ENCODE data around the gene CDK11B.
"Not testable (repeated sequence)": the region's sequence is repeated elsewhere in the genome, so short reads cannot be mapped to it uniquely, and the experiment has no call there.

CDK11B gene

DNA sequence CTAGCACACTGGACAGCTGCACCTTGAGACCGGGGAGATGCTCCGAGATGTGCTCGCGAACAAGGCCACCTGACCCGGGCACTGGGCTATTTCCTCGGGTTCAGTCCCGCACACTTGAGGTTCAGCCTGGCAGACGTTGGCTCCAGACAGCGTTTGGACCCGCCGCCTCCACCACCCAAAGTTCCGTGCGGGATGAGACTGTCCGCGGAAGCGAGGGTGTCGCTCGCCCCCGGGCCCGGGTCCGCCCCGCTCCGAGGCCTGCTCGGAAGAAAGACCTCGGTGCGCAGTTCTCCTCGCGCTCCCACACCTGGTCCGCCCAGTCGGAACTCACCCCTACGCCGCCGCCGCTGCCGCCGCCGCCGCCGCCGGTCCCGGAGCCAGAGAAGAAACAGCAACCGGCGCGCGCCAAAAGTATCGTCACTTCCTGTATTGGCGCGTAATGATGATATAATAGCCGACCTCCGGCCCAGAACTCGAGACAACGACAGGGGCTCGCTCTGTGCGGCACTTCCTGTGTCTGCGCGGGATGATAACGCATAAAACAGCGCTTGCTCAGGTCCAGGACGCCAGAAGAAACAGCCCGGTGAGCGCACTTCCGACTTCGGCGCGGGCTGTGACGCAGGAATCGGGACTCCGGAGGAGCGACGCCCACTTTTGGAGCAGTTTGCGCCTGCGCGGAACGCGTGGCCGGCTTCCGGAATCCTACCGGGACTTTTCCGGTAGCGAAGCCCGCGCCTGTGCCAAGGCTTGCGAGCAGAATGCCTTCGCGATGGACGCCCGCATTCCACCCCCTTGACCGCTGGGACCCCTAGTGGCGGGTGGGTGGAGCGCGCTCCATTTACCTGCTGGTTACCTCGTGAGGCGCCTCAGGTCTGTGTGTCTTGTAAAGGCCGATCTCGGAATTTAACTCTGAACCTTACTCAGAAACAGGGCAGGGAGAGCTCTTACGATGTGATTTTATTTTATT, at the start of gene CDK11B:
Gene CDK11B, minus strand, starts transcription at position 422 of the 967 bp plus-strand sequence. CDS start 1,519 bp downstream, outside the sequence.
- H3K27ac ChIP-seq = peak within 1 kb of the TSS; percentile 97
- TF ChIP-seq CTCF (conservative IDR thresholded peaks at IDR 0.05) (peak; percentile 66; the same call in 1 of the 2 replicates), ZFX (IDR thresholded peaks at IDR 0.05) (peak; percentile 30; the same call in 1 of the 2 replicates)

GRCh38 chr1:1707897-1708296, 49.1 kb upstream of the CDK11B start:
- not testable (repeated sequence) for H3K27ac ChIP-seq

DNA sequence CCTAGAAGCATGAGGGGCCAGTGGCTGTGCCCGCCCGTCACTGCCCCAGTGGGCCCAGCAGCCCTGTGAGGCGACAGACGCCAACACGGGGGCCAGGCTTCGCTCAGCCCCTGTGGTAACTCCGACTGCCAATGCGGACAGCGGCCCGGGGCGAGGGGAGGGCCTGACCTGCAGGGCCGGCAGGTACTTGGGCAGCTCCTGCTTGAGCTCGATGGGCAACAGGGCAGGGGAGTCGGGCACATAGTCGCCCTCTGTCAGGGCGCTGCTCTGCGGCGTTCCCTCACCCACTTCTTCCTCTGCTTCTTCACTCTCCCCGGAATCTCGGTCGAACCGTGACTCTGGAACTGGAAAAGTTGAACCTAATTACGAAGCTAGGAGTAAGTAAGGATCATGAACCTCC, 48.4 kb upstream of the CDK11B start:
- not testable (repeated sequence) for H3K27ac ChIP-seq

DNA sequence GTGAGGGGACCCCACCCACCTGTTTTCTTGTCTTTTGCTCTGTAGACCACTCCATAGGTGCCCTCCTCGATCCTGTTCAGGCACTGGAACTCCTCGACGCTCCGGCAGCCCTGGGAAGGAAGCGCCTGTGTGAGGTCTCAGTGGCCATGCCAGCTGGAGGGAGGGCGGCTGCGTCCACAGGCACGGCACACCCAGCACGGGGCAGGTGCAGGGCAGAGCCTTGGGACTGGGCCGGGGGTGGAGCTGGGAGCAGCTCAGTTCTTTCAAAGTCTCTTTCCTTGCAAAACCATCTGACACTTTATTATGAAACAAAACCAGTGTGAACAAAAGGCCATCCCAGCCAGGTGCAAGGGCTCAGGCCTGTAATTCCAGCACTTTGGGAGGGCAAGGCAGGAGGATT, 46.8 kb upstream of the CDK11B start:
- not testable (repeated sequence) for H3K27ac ChIP-seq

DNA sequence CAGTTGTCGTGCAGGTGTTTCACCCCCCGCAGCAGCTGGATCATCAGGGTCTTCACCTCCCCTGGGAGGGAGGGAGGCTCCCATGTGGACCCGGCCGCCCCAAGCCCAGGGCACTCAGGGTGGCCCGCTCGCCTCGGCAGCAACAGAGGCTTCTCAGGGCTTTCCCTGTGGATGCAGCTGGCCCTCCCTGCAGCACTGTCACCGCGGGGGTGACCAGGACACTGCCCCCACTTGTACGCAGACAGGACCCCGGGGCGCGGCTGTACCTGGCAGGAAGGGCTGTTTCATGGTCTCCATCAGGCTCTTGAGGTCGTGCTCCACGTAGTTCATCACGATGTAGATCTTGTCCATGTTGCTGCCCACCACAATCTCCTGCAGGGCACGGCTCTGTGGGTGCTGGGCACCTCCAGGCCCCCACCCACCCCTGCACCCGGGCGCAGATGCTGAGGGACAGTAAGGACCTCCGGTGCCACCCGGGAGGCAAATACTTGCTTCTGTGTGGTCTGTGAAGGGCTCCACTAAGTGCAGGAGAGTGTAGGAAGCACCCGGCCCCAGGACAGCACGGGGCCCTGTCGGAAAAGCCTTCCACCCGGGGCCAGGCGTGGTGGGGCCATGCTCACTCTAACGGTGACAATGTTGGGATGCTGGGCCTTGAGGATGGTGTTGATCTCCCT, 45.6 kb upstream of the CDK11B start:
- H3K27ac ChIP-seq = not testable (repeated sequence)

- TF ChIP-seq ZFX (IDR thresholded peaks at IDR 0.05) = no peak
- no peak for TF ChIP-seq CTCF (conservative IDR thresholded peaks at IDR 0.05)
Observed at GRCh38 chr1:1703796-1704195, 45.0 kb upstream of the CDK11B start.

GRCh38 chr1:1702506-1702905, 43.7 kb upstream of the CDK11B start:
- not testable (repeated sequence) for H3K27ac ChIP-seq

More at GRCh38 chr1:1703796-1704195, 45.0 kb upstream of the CDK11B start:
- H3K27ac ChIP-seq = no peak overlapping the region

DNA sequence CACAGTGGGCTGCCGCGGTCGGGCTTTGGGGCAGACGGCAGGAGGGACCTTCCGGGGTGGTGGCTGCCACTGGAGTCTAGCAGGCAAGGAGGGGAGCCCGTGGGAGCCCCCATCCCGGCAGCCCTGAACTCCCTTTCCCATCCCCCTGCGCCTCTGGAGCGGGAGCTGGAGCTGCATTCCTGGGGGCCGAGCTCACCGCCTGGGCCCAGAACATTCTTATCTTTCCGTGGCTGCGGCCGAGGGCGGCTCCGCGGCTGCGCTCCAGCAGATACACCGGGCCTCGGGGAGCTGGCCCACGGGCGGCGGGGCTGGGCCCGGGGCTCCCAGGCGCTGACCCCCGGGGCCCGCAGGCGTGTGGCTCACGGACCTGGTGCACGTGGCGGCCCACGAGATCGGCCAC, 41.8 kb upstream of the CDK11B start:
- H3K27ac ChIP-seq = not testable (repeated sequence)

GRCh38 chr1:1700067-1700466, 41.3 kb upstream of the CDK11B start:
- H3K27ac ChIP-seq = not testable (repeated sequence)

- H3K27ac ChIP-seq = not testable (repeated sequence)
Observed at GRCh38 chr1:1699061-1699460, 40.3 kb upstream of the CDK11B start.

GRCh38 chr1:1697358-1698183, 38.8 kb upstream of the CDK11B start:
- not testable (repeated sequence) for H3K27ac ChIP-seq

GRCh38 chr1:1696431-1697357, 37.9 kb upstream of the CDK11B start:
- not testable (repeated sequence) for H3K27ac ChIP-seq

GRCh38 chr1:1692714-1693647, 34.2 kb upstream of the CDK11B start, which contains the start of gene SLC35E2B:
TSS of gene SLC35E2B (minus strand) at chr1:1692795. CDS start at chr1:1676699, 16,096 bp downstream.
- H3K27ac ChIP-seq = peak within 1 kb of the TSS; percentile 80

GRCh38 chr1:1692324-1692713, 33.5 kb upstream of the CDK11B start:
- peak overlapping the region; percentile 80 for H3K27ac ChIP-seq

DNA sequence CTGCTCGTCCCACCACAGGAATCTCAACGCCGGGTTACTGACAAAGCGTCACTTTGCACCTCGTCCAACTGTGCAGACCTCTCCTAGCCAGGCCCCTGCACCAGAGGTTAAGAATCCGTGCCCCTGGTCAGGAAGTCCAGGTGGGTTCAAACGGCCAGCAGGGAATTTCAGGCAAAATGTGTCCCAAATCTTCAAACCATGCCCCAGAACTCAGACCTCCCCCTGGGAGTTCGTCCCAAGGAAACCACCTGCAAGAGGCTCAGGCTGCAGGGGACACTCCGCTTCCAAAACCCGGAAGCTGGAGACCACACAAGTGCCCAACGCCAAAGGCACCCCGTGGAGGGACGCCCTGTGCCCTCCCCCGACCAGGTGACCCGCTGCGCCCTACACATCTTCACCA, 32.6 kb upstream of the CDK11B start:
- H3K27ac ChIP-seq = not testable (repeated sequence)

- H3K27ac ChIP-seq = not testable (repeated sequence)
Observed at GRCh38 chr1:1689526-1689925, 30.7 kb upstream of the CDK11B start.

Data from C4-2B (cell line).